WTC11 (cell line): ENCODE measurements around the gene GALNT16. TPM values are rescaled to one million over a fixed set of nuclear protein-coding genes. Genes with fewer than 3 reads are reported as not detected.

Experiments used
- ATAC-seq: fragments of 200-7000 bp; cut with Tn5 transposase; 2 replicates; pipeline ENCODE4 v1.10.0; 2021; ENCODE audit warnings: mild to moderate bottlenecking, moderate library complexity
- CTCF ChIA-PET: fragments of 300-600 bp; sonication (Branson Sonifier 250); formaldehyde crosslinking; loops from one replicate; lab custom pipeline; 2021; ENCODE audit warnings: antibody characterized with exemption; lab: Charles Lee
- POLR2A ChIA-PET: fragments of 350-600 bp; sonication (Branson Sonifier 250); formaldehyde crosslinking; loops from one replicate; lab custom pipeline; 2021; ENCODE audit warnings: antibody characterized with exemption; lab: Charles Lee
- DNase-seq: peaks from one replicate; pipeline ENCODE4 v3.0.0; 2021; ENCODE audit warnings: low spot score
- H3K27ac Mint-ChIP-seq: 2 replicates; pipeline ENCODE4 v1.8.0; 2021; ENCODE audit warnings: mixed read lengths
- H3K27me3 Mint-ChIP-seq: 2 replicates; pipeline ENCODE4 v1.8.0; 2021; ENCODE audit warnings: low read depth, mild to moderate bottlenecking, moderate library complexity, mixed read lengths
- H3K36me3 Mint-ChIP-seq: 2 replicates; pipeline ENCODE4 v1.8.0; 2021; ENCODE audit warnings: mixed read lengths
- H3K4me1 Mint-ChIP-seq: 2 replicates; pipeline ENCODE4 v1.8.0; 2022; ENCODE audit warnings: mixed read lengths
- H3K4me3 Mint-ChIP-seq: 2 replicates; pipeline ENCODE4 v1.8.0; 2021; ENCODE audit warnings: mild to moderate bottlenecking, moderate library complexity, mixed read lengths
- H3K9me3 Mint-ChIP-seq: 2 replicates; pipeline ENCODE4 v1.8.0; 2021; ENCODE audit warnings: mixed read lengths
- AR ChIP-seq: fragments of 250-450 bp; sonication (Bioruptor Pico); IDR thresholded peaks from 2 replicates; pipeline ENCODE4 v1.9.0; 2021; ENCODE audit warnings: mild to moderate bottlenecking
- ATF1 ChIP-seq: sonication (generic); formaldehyde crosslinking; IDR thresholded peaks from 2 replicates; pipeline ENCODE4 v1.8.1; 2023; ENCODE audit warnings: mild to moderate bottlenecking, moderate library complexity, missing genetic modification reagents
- HMGA2 ChIP-seq: fragments of 250-450 bp; sonication (Bioruptor Pico); IDR thresholded peaks from 2 replicates; pipeline ENCODE4 v1.4.0; 2021; ENCODE audit warnings: mild to moderate bottlenecking, moderate library complexity
- MAX ChIP-seq: sonication (generic); formaldehyde crosslinking; IDR thresholded peaks from 2 replicates; pipeline ENCODE4 v1.8.0; 2022; ENCODE audit warnings: mild to moderate bottlenecking, missing genetic modification reagents
- NR1H2 ChIP-seq: sonication (generic); formaldehyde crosslinking; IDR thresholded peaks from 2 replicates; pipeline ENCODE4 v1.9.0; 2021; ENCODE audit warnings: mild to moderate bottlenecking, moderate library complexity, missing genetic modification reagents
- NR2C2 ChIP-seq: sonication (generic); formaldehyde crosslinking; IDR thresholded peaks from 2 replicates; pipeline ENCODE4 v1.8.0; 2022; ENCODE audit warnings: mild to moderate bottlenecking, missing genetic modification reagents
- NR3C1 ChIP-seq: sonication (generic); formaldehyde crosslinking; conservative IDR thresholded peaks from 2 replicates; pipeline ENCODE4 v1.8.1; 2023; ENCODE audit warnings: low read depth, mild to moderate bottlenecking, missing genetic modification reagents
- RORB ChIP-seq: fragments of 250-450 bp; sonication (Bioruptor Pico); IDR thresholded peaks from 2 replicates; pipeline ENCODE4 v1.9.0; 2021; ENCODE audit warnings: mild to moderate bottlenecking
- TEAD1 ChIP-seq: sonication (generic); formaldehyde crosslinking; IDR thresholded peaks from 2 replicates; pipeline ENCODE4 v1.8.0; 2022; ENCODE audit warnings: mild to moderate bottlenecking, missing genetic modification reagents
- TP53 ChIP-seq: sonication (generic); formaldehyde crosslinking; IDR thresholded peaks from 2 replicates; pipeline ENCODE4 v1.8.1; 2023; ENCODE audit warnings: mild to moderate bottlenecking, missing genetic modification reagents
- USF1 ChIP-seq: sonication (generic); formaldehyde crosslinking; IDR thresholded peaks from 2 replicates; pipeline ENCODE4 v1.8.0; 2022; ENCODE audit warnings: mild to moderate bottlenecking, missing genetic modification reagents
- ZBTB21 ChIP-seq: sonication (generic); formaldehyde crosslinking; IDR thresholded peaks from 2 replicates; pipeline ENCODE4 v1.8.1; 2023; ENCODE audit warnings: mild to moderate bottlenecking, missing genetic modification reagents, borderline replicate concordance
- ZNF121 ChIP-seq: sonication (generic); formaldehyde crosslinking; IDR thresholded peaks from 2 replicates; pipeline ENCODE4 v1.8.0; 2023; ENCODE audit warnings: missing genetic modification reagents
- ZNF138 ChIP-seq: sonication (generic); formaldehyde crosslinking; conservative IDR thresholded peaks from 2 replicates; pipeline ENCODE4 v1.8.1; 2022; ENCODE audit warnings: mild to moderate bottlenecking, moderate library complexity, missing genetic modification reagents
- ZNF219 ChIP-seq: sonication (generic); formaldehyde crosslinking; IDR thresholded peaks from 2 replicates; pipeline ENCODE4 v1.8.0; 2023; ENCODE audit warnings: missing genetic modification reagents, mild to moderate bottlenecking, borderline replicate concordance
- ZNF317 ChIP-seq: sonication (generic); formaldehyde crosslinking; IDR thresholded peaks from 2 replicates; pipeline ENCODE4 v1.8.1; 2023; ENCODE audit warnings: low read depth, mild to moderate bottlenecking, moderate library complexity, missing genetic modification reagents, borderline replicate concordance
- ZNF423 ChIP-seq: fragments of 250-450 bp; sonication (Bioruptor Pico); IDR thresholded peaks from 2 replicates; pipeline ENCODE4 v2.1.2; 2022; ENCODE audit warnings: mild to moderate bottlenecking, moderate library complexity
- ZNF512 ChIP-seq: sonication (generic); formaldehyde crosslinking; IDR thresholded peaks from 2 replicates; pipeline ENCODE4 v1.8.1; 2022; ENCODE audit warnings: missing genetic modification reagents, borderline replicate concordance
- ZNF671 ChIP-seq: fragments of 250-450 bp; sonication (Bioruptor Pico); IDR thresholded peaks from 2 replicates; pipeline ENCODE4 v1.8.0; 2021; ENCODE audit warnings: mild to moderate bottlenecking
- total RNA-seq: library from RNA; stranded (reverse); gene quantifications from 3 replicates; pipeline ENCODE4 v1.2.3, GENCODE V29; 2021
- TF ChIP-seq, protein P1 (sequence below): sonication (generic); formaldehyde crosslinking; IDR thresholded peaks from 2 replicates; pipeline ENCODE4 v1.8.1; 2023; ENCODE audit warnings: mild to moderate bottlenecking, missing genetic modification reagents
- TF ChIP-seq, protein P2 (sequence below): sonication (generic); formaldehyde crosslinking; IDR thresholded peaks from 2 replicates; pipeline ENCODE4 v1.8.0; 2023; ENCODE audit warnings: missing genetic modification reagents
- TF ChIP-seq, protein P3 (sequence below): sonication (generic); formaldehyde crosslinking; IDR thresholded peaks from 2 replicates; pipeline ENCODE4 v1.8.1; 2023; ENCODE audit warnings: mild to moderate bottlenecking, moderate library complexity, missing genetic modification reagents

Gene GALNT16
- total RNA-seq, 1 experiment from 2014 or later = 4.5 TPM

- no peak for ATAC-seq
- ChIA-PET CTCF (interaction anchor here (1.3 kb wide), 1 partner anchor 12 kb away, joined by 3 read pairs; no protein-coding TSS in a partner anchor), POLR2A (interaction anchor here (0.6 kb wide), 1 partner anchor 11 kb away, joined by 5 read pairs; no protein-coding TSS in a partner anchor)
- no peak overlapping the region for H3K27ac Mint-ChIP-seq
- no peak for DNase-seq
- no peaks in the 10 kb centered on the region for H3K36me3 Mint-ChIP-seq
- TF ChIP-seq NR1H2 (CRISPR knock-in tag) = no peak
- no peak for TF ChIP-seq ZNF317
- TF ChIP-seq NR2C2 (CRISPR knock-in tag) = no peak
- no peak for TF ChIP-seq RORB (CRISPR knock-in tag)
- TF ChIP-seq ZNF138 (CRISPR knock-in tag) = no peak
- no peak for TF ChIP-seq ZNF121 (CRISPR knock-in tag)
- no peak for TF ChIP-seq TEAD1
- no peaks in the 10 kb centered on the region for H3K9me3 Mint-ChIP-seq
- H3K27me3 Mint-ChIP-seq = no peaks in the 10 kb centered on the region; the same call in 1 of the 2 replicates
- no peaks in the 10 kb centered on the region for H3K4me1 Mint-ChIP-seq
- no peak overlapping the region for H3K4me3 Mint-ChIP-seq
Observed at GRCh38 chr14:69249603-69250002, 10.4 kb upstream of the GALNT16 start.

DNA sequence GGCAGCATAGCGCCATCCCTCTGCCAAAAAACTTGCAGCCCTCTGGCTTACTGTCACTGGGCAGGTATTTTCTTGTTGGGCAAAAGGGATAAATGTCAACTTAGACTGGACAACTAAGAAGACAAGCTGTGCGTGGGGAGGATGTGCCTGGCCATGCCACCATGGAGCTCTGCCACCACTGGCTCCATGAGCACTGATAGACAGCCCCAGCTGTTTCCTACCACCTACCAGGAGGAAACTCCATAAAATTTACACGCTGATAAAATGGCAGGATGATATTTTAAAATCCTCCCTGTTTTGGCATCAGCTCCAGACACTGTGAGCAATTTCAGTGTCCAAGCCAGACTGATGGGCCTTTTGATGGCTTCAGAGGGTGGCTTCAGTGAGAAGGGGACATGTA is 7.1 kb upstream of the GALNT16 start:
- H3K4me1 Mint-ChIP-seq = no peaks in the 10 kb centered on the region
- no peak for DNase-seq
- no peaks in the 10 kb centered on the region for H3K9me3 Mint-ChIP-seq

GRCh38 chr14:69259168-69259526 is 811 bp upstream of the GALNT16 start:
- peaks cover 57% of the 10 kb centered on the region for H3K27me3 Mint-ChIP-seq
- ChIA-PET POLR2A (interaction anchor here (0.6 to 1.1 kb wide), 2 partner anchors 68 to 139 kb away, joined by 3 to 4 read pairs; partner anchors contain the start of genes ERH, EXD2 and SLC39A9), CTCF (interaction anchor here (0.5 to 5.7 kb wide), 14 partner anchors 12 to 244 kb away, joined by 3 to 56 read pairs (median 4); partner anchors contain the start of gene DCAF5)
- peak overlapping the region; percentile 71 for H3K4me3 Mint-ChIP-seq
- H3K4me1 Mint-ChIP-seq = peaks cover 21% of the 10 kb centered on the region
- no peaks in the 10 kb centered on the region for H3K9me3 Mint-ChIP-seq
- no peak for DNase-seq
- no peak for ATAC-seq
- no peak overlapping the region for H3K27ac Mint-ChIP-seq
- no peaks in the 10 kb centered on the region for H3K36me3 Mint-ChIP-seq
- TF ChIP-seq, protein P1, sequence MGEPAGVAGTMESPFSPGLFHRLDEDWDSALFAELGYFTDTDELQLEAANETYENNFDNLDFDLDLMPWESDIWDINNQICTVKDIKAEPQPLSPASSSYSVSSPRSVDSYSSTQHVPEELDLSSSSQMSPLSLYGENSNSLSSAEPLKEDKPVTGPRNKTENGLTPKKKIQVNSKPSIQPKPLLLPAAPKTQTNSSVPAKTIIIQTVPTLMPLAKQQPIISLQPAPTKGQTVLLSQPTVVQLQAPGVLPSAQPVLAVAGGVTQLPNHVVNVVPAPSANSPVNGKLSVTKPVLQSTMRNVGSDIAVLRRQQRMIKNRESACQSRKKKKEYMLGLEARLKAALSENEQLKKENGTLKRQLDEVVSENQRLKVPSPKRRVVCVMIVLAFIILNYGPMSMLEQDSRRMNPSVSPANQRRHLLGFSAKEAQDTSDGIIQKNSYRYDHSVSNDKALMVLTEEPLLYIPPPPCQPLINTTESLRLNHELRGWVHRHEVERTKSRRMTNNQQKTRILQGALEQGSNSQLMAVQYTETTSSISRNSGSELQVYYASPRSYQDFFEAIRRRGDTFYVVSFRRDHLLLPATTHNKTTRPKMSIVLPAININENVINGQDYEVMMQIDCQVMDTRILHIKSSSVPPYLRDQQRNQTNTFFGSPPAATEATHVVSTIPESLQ (CRISPR knock-in tag) = no peak
- TF ChIP-seq ZNF317 = no peak
- TF ChIP-seq TEAD1 = no peak; the same call in 1 of the 2 replicates
- no peak for TF ChIP-seq ZNF219 (CRISPR knock-in tag)
- no peak for TF ChIP-seq TP53
- no peak for TF ChIP-seq NR3C1
- no peak for TF ChIP-seq USF1
- no peak for TF ChIP-seq ZNF671 (CRISPR knock-in tag)
- no peak for TF ChIP-seq HMGA2 (CRISPR knock-in tag)
- TF ChIP-seq ZNF121 (CRISPR knock-in tag) = no peak
- TF ChIP-seq MAX (CRISPR knock-in tag) = no peak
- no peak for TF ChIP-seq AR (CRISPR knock-in tag)

More for the DNA sequence above, 7.1 kb upstream of the GALNT16 start:
- Mint-ChIP-seq H3K27ac (no peak overlapping the region), H3K27me3 (peaks cover 17% of the 10 kb centered on the region), H3K36me3 (no peaks in the 10 kb centered on the region), H3K4me3 (no peak overlapping the region)
- ATAC-seq = no peak
- ChIA-PET CTCF (interaction anchor here (0.7 kb wide), 1 partner anchor 8 kb away, joined by 3 read pairs; no protein-coding TSS in a partner anchor), POLR2A (no interaction called here)
- TF ChIP-seq, protein P2, sequence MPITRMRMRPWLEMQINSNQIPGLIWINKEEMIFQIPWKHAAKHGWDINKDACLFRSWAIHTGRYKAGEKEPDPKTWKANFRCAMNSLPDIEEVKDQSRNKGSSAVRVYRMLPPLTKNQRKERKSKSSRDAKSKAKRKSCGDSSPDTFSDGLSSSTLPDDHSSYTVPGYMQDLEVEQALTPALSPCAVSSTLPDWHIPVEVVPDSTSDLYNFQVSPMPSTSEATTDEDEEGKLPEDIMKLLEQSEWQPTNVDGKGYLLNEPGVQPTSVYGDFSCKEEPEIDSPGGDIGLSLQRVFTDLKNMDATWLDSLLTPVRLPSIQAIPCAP (CRISPR knock-in tag) = no peak
- no peak for TF ChIP-seq TEAD1
- no peak for TF ChIP-seq ZNF423 (CRISPR knock-in tag)
- no peak for TF ChIP-seq ZNF512 (CRISPR knock-in tag)
- no peak for TF ChIP-seq ATF1
- TF ChIP-seq, protein P3, sequence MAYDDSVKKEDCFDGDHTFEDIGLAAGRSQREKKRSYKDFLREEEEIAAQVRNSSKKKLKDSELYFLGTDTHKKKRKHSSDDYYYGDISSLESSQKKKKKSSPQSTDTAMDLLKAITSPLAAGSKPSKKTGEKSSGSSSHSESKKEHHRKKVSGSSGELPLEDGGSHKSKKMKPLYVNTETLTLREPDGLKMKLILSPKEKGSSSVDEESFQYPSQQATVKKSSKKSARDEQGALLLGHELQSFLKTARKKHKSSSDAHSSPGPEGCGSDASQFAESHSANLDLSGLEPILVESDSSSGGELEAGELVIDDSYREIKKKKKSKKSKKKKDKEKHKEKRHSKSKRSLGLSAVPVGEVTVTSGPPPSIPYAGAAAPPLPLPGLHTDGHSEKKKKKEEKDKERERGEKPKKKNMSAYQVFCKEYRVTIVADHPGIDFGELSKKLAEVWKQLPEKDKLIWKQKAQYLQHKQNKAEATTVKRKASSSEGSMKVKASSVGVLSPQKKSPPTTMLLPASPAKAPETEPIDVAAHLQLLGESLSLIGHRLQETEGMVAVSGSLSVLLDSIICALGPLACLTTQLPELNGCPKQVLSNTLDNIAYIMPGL (CRISPR knock-in tag) = no peak
- TF ChIP-seq ZBTB21 (CRISPR knock-in tag) = no peak
